Left forelimb (tissue), 1 donor: ENCODE measurements around the gene RCAN2.
"Not testable (repeated sequence)": the region's sequence is repeated elsewhere in the genome, so short reads cannot be mapped to it uniquely, and the experiment has no call there.

Source experiments
- DNase-seq: peaks from one replicate; pipeline ENCODE4 v3.0.0-alpha.2; 2018; ENCODE audit warnings: low spot score

The RCAN2 gene

DNA sequence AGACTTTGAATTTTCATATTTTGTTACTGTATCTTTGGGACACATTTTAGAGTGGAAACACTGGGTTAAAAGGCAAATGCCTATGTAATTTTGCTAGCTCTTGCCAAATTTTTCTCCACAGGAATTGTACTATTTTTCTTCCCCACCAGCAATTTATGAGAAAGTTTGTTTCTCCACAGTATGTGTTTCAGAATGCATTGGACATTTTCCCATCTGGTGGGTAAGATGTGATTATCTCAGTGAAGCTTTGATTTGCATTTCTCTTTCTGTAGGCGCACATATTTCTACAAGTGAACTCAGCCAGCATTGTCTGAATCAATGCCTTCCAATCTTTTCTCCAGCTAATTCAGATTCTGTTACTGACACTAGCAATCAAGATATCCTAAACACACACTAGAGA is 157.8 kb downstream of the RCAN2 start:
- DNase-seq, result no peak

DNA sequence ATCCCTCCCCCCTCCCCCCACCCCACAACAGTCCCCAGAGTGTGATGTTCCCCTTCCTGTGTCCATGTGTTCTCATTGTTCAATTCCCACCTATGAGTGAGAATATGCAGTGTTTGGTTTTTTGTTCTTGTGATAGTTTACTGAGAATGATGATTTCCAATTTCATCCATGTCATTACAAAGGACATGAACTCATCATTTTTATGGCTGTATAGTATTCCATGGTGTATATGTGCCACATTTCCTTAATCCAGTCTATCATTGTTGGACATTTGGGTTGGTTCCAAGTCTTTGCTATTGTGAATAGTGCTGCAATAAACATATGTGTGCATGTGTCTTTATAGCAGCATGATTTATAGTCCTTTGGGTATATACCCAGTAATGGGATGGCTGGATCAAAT is 158.8 kb downstream of the RCAN2 start:
- DNase-seq, result not testable (repeated sequence)

DNA sequence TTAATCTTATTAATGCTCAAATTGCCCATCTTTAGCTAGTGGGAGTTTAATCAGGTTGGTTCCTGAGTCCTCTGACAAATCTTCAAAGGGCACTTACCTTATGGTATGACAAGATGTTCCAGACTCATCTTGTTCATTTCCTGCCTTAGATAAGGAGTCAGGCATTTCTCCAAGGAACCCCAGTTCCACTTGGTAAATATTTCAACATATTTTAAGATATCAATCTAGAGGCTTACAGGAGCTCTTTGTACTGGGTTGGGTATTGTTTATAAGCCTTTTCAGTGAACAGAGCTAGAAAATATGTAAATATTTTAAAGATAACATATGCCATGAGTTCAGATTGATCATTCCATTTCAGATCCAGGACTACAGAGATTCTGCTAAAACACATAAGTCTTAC is 159.8 kb downstream of the RCAN2 start:
- DNase-seq, result no peak

DNA sequence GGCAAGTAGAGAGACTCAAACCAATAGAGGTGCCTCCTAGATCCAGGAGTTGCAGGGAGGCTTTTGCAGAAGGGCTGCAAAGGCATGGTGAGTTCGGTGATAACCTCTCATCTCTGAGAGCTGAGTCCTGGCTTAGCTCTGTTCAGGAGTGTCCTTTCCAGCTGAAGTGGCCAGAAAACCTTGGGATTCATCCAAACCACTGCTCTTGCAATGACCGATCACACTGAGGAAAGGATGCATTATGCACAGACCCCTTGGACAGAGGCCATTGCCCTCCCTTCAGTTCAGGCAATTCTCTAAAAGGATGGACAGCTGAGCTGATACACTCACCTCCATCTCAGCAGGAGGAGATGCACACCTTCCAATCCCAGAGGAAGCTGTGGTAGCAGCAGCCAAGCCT is 161.7 kb downstream of the RCAN2 start:
- no peak for DNase-seq

DNA sequence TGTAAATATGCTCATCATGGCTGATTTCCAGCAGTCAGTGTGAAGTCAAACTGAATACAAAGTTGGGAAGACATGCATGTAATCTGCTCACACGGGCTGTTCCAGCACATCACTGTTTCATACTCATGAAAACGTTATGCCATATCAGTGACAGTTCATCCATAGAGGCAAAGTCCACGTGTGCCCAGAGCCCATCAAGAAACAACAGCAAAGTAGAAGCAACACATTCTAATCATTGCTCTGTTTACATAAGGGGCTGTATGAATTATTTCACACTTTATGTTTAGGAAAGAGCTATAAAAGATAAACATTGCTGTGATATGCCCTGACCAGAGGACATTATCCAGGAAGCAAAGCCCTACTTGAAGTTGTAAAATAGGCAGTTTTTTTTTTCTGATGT is 163.5 kb downstream of the RCAN2 start:
- DNase-seq, result no peak

DNA sequence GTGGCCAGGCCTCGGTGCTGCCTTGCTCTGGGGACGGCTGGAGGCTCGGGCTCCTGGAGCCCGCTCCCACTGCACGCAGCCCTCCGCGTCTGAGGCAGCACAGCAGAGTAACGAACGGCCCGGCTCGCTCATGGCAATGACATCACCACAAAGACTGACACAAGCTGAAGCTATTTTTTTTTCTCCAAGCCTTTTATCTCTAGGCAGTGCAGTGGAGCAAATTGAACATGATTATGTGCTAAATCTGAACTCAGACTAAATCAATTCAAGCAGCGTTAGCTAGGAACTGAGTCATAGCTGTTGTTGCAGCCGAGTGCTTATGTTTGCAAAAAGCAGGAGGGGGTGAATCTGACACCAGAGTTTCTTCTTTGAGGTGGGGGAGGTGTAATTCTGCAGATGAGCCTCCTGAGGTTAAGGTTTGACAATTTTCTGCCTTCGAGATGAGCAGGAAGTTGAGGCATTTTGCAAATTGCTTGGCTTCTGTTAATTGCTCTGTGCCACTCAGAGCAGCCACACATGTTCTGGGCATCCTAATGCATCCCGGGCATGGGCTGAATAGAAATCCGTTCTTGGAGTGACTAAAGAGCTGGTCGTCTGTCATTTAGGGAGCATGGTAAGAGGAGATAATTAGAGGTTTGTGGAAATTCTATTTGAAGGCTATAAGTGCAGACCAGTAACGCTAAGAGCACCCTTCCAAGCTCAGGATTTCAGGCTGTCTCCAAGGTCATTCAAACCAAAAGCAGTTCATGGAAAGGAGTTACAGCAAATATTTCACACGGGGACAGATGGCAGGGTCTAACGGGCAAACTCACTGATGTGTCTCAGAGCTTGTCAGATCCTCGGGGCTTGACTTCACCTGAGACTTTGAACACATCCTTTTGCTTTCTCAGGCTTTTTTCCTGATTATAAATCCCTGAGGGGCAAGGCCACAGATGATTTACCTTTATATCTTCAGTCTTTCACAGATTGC is 165.4 kb downstream of the RCAN2 start:
- no peak for DNase-seq

DNA sequence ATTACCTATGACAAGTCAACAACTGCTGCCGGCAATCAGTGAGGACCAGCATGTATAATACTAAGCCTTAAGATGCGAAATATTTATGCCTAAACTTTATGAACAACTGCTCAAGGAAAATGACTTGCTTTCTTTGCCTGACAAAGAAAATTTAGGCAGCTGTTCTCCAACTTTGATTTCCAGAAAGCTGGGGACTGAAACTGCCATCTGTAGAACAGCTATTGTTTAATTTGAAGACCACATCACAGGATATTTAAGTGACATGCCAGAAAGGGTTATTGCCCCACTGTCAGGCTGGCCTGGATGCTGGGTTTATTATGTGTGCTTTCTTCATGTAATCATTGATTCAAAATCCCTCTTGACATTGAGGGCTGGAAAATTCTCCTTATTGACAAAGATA is 166.5 kb downstream of the RCAN2 start:
- DNase-seq, result no peak

DNA sequence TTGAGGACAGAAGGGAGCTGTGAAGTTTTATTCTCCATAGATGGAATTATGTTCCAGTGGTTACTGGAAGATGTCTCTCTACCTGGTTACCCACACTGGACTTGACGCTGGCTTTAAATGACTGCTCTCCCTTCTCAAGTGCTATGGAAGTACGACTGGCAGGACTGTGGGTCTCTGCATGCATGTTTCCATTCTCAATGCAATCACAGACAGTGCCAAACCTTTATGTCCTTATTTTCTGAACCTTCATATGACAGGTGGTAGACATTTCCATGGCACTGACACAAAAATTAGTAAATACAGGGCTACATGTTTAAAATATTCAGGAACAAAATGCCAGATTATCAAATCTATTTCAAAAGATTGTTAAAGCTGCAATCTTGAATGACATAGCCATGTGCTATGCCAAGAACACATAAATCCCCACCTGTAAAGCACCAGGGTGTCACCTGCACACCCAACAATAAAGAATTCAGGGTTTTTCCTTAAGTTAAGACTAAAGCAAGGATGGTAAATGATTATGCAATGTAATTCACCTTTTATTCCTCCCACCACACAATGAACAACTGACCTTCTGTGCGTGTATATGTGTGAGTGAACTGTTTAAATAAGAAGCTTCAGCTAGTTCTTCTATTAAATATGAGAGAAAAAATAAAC is 167.2 kb downstream of the RCAN2 start:
- DNase-seq, result no peak

DNA sequence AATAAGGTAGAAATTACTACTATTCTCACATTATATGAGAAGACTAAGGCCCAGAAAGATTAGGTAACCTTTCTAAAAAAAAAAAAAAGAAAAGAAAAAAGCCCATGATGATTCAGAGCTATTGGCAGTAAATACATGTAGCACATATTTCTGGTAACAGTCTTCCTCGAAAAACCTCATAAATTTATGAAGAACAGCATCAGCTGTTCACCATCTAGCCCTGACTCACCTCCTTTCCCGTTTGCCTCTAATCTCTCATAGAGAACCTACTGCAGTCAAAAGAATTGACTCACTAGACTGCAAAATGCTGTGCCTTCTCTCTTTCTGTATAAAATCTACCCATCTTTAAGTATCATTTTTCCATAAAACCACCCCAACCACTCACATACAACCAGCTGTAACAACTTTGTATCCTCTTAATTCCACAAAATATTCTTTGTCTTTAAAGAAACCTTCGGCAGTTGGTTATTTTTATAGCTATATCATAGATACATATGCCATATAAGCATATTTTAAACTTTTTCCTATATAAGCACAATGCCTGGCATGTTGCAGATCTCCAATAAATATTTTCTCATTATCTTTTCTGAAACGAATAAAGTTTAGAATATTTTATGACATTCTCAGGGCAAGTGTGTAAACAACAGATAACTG is 167.8 kb downstream of the RCAN2 start:
- no peak for DNase-seq

DNA sequence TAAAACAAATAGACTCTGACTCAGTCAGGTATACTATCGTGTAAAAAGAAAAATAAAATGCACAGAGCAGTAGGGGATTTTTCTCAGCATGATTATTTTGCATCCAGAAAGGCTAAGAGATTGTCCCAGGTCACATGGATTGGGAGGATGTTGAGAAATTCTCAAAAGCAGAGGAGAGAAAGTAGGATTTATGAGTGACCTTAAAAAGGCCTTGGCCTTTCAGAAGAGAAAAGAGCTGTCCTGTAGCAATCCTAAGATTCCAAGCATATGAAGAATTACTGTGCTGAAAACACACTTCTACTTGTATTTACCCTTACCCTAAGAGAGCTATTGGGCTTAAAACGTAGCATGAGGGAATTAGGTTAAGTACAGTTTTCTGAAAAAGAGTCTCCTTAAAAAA is 170.7 kb downstream of the RCAN2 start:
- no peak for DNase-seq

DNA sequence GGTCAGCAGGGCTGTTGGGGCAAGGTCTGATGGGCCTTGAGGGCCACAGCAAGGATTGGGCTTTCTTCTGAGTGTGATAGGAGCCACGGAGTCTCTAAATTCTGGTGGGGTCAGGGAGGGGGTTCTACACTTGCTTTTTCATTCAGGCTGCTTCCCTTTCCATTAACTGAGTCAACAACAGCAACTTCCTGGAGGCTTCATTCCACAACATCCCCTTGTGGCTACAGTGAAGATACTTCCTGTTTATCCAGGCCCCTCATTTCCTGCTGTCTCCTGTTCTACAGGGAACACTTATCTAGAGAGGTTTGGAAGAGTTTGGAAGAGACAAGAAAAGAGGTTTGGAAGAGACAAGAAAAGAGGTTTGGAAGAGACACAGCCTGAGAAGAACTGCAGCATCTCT is 175.7 kb downstream of the RCAN2 start:
- DNase-seq, result no peak

DNA sequence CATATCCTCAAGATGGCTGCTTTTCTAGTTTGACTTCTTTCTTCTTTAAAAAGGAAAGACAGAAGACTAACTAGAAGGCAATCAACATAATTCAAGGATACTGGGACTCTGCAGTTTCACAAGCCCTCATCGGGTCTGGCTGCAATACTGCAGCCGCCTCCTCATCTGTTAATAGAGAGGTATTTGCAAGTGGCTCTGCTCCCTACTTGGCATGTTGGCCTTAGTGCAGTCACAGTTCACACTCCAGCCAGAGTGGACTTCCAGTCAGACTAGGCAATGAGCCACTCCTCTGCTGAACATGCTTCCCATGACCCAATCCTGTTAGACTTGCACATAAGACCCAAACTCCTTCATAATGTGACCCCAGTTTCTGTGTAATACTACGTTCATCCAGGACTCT is 178.6 kb downstream of the RCAN2 start:
- DNase-seq, result no peak

DNA sequence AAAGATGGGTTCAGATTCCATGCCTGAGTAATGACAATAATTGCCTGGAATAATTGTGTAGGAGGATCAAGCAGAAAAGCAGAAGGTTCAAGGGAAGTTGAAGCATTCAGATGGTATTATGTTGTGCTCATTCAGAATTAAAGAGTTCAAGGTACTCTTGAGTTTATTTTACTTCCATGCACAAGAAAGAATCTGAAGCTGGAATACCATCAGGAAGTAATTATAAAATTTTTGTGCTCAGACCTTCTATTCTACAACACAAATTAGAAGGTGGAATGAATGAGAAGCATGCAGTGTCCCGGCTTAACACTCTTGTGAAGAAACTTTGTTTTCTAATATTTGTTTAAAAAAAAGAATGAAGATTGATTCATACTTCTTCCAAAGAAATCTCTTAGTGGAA is 181.1 kb downstream of the RCAN2 start:
- no peak for DNase-seq

DNA sequence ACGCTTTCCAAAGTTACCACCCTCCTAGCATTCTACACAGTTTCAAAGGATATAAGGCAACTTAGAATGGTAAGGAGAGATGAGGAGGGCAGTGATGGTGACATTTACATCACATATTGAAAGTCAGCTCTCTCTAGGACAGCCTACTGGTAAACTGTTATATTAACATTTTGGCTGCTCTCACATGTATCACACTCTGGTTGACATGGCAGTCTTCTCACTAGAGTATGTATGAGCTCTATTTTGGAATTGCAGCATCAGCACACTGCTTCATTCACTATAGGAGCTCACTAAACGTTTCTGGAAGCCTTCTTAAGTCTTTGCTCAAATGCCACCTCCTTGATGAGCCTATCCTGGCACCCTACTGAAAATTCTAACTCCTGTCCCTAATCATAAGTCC is 184.8 kb downstream of the RCAN2 start:
- no peak for DNase-seq

DNA sequence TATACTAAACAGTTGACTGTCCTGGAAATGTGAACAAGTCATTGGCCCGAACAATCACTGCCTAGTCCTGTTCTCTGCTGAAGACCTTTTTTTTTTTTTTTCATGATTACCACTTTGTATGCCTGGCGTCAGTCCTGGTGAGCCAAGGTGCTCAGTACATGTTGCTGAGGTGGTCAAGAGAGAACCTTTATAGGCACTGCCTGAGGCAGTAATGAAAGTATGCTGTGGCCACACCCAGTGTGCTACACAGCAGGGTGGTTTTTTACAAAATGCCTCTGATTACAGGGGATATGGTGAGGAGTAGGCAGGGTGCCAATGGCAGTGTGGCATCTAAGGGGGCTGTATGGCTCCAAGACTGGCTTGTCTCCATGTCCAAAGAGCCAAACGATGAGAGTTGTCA is 185.4 kb downstream of the RCAN2 start:
- DNase-seq, result no peak

DNA sequence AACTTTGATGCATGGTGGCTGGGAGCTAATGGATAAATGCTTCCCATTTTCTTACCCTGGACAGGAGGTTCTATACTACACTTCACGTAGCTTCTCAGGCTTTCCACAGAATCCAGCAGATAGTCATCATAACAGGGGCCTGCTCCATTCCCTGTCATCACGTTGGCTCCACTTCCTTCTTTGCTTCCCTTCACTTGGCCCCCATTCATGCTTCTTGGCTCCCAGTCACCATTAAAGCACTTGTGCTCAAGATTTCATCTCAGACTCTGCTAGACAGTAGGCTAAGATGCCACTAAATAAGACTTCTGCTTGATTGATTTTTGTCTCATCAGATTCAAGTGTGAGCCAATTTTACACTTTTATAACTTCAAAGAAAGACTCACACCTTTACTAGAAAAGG is 186.0 kb downstream of the RCAN2 start:
- no peak for DNase-seq

DNA sequence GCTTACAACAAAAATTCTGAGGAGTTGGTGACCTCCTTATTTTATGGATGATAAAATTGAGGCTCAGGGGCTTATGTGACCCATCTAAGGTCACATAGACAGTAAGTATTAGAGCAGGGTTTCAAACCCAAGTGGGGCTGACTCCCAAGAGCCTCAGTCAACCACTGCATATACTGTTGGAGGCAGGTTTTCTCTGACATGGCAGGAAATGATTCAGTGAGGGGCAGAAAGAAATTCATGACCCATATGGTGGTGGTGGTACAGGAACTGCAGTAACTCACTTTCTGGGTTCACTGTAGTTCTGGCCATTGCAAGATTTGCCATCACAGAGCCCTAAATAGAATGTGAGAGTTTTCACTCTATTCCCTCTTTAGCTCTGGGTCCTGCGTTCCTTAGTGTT is 188.4 kb downstream of the RCAN2 start:
- no peak for DNase-seq

DNA sequence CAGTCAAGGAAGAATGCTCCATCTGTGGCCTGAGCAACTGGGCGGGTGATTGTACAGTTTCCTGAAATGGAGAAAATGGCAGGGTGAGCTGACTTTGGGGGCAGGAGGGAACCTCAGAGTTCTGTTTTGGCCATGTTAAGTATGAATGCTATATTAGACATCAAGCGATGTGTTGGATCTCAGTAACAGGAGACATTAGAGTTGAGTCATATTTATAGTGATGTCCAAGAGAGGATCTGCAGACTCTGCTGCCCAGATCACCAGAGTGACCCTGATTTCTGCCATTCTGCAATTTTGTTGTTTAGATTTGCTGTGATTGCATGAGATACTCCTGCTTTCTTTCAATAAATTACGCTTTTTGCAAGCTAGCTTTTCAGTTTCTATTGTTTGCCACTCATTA is 189.1 kb downstream of the RCAN2 start:
- DNase-seq, result no peak

DNA sequence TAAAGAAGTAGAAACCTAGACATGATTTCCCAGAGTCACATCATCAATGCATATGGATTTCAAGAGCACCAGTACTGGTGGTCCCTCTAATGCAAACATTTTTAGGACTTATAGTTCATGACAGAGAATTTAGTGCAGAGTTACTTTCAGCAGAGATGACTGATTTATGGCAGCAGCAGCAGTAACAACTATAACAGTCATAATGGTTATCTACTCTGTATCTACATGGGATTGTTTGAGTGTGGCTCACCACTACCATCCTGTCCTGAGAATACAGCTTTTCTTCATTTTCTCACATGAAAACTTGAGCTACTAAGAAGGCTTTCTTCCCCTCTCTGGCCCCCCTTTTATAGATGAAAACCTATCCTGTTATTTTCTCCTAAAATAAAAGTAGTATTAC is 192.0 kb downstream of the RCAN2 start:
- no peak for DNase-seq

DNA sequence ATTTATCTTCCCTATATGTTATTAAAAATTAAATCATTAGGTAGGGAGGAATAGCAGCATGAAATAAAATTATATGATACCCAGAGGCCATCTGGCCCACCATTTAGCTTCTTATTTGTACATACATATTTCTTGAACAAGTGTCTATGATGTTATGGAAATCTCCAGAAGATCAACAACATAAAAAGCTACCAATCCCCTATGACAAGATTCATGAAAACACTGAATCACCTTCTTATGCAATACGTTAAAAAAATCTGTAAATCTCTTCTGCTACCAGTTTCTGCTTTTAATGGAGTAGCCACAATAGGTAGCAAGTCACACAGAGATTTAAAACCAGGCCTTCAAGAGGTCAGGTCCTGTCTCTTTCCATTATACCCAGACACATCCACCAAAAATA is 194.7 kb downstream of the RCAN2 start:
- no peak for DNase-seq

DNA sequence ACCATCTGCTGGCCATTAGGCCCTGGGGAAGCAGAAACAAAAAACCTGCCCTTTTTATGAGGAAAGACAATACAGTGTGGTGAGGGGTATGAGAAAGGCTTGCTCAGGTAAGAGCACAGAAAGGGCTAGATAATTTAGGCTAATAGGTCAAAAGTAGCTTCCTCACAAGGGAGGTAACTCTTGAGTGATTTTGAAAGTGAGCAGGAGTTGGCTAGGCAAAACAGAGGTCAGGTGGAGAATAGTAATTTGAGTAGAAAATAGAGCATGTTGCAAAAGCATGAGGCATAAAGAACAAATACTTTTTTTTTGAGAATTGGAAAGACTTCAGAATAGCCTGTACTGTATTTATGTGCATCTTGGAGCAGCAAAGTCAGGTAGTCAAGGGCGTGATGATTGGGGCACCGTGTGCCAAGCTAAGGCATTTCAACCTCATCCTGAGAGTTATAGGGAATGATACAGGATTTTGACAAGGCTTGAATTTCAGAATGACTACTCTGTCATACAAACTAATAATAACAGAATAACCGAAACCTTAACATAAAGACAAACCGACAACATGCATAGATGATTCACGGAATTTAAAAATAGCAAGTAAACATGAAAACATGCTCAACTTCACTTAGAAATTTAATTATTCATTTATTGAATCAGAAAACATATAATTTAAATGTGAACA is 197.5 kb downstream of the RCAN2 start:
- DNase-seq, result no peak

DNA sequence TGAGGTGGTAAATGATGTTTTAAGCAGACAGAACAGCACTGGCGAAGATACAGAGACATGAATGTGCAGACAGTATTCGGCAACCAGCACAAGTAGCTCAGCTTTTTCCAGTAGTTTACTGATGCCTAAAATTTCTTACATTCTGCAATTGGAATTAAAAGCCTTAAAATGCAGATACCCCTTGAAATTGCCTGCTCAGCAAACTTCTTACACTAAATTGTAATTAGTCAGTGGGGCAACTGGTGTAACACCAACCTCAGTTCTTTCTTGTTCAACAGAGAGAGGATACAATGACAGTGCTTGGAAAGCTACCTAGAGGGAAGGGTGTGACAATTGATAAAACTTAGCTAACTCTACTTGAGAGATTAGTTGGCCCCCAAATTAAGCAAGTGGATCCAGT is 199.4 kb downstream of the RCAN2 start:
- no peak for DNase-seq

DNA sequence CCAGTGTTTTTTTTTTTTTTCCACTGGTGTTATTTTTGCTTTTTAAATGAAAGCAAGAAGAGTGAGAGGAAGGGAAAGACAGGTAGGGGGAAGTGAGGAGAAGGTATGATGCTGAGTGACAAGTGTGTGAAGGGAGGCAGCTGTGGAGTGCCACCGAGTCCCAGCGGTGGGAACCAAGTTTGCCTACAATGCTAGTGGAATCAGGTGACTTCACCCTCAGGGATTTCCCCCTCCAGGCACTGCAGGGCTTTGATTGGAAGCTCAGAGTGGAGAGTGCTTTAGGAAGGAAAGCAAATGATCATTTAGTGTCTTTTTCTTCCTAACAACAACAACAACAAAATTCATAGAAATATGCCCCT is 200.0 kb downstream of the RCAN2 start:
- no peak for DNase-seq
